Panc1 (cell line): ENCODE measurements around the gene LIMK2. TPM values are rescaled to one million over a fixed set of nuclear protein-coding genes. Genes with fewer than 3 reads are reported as not detected.

Source experiments
- ATAC-seq: fragments of 200-7000 bp; cut with Tn5 transposase; 2 replicates; pipeline ENCODE4 v1.9.1; 2020; ENCODE audit warnings: mild to moderate bottlenecking, moderate library complexity
- BruUV-seq: library from RNA; stranded (reverse); fragments of 400-500 nt; replicated peaks from 2 replicates; lab custom pipeline; 2021; lab: Mats Ljungman, UMichigan
- CTCF ChIA-PET: fragments of 300-600 bp; sonication (Branson Sonifier 250); formaldehyde crosslinking; loops from one replicate; lab custom pipeline; 2022; ENCODE audit warnings: antibody characterized with exemption; lab: Charles Lee
- POLR2A ChIA-PET: fragments of 300-600 bp; sonication (Branson Sonifier 250); formaldehyde crosslinking; loops from one replicate; lab custom pipeline; 2022; ENCODE audit warnings: antibody characterized with exemption; lab: Charles Lee
- DNase-seq: peaks from one replicate; pipeline ENCODE4 v3.0.0-alpha.2; 2010; ENCODE audit warnings: low read depth, low spot score
- H3K27ac ChIP-seq: 2 replicates; pipeline ENCODE4 v1.5.1; 2011; ENCODE audit warnings: mild to moderate bottlenecking, low read length, inconsistent platforms
- H3K27me3 ChIP-seq: fragments of 200-500 bp; sonication (Bioruptor generic); 2 replicates; pipeline ENCODE4 v1.6.0; 2014; ENCODE audit warnings: low read length, inconsistent platforms; ENCODE audit not compliant: control insufficient read depth, insufficient read depth
- H3K36me3 ChIP-seq: fragments of 200-500 bp; sonication (Bioruptor generic); 2 replicates; pipeline ENCODE4 v1.5.1; 2014; ENCODE audit warnings: inconsistent platforms, mild to moderate bottlenecking, low read length, moderate library complexity; ENCODE audit not compliant: control insufficient read depth, insufficient read depth
- H3K4me1 ChIP-seq: 2 replicates; pipeline ENCODE4 v1.5.1; 2011; ENCODE audit warnings: inconsistent platforms, mild to moderate bottlenecking, low read length, moderate library complexity; ENCODE audit not compliant: control insufficient read depth, insufficient read depth
- H3K4me3 ChIP-seq, 2 experiments: 2 replicates each; pipeline ENCODE4 v1.5.1; 2011 to 2012; ENCODE audit warnings: low read depth in 2 of 2, low read length in 2 of 2, mild to moderate bottlenecking in 2 of 2, inconsistent platforms in 1 of 2, moderate library complexity in 1 of 2
- H3K9me3 ChIP-seq: fragments of 200-500 bp; sonication (Bioruptor generic); 2 replicates; pipeline ENCODE4 v1.5.1; 2014; ENCODE audit warnings: low read depth, mild to moderate bottlenecking, inconsistent platforms, low read length, moderate library complexity; ENCODE audit not compliant: control insufficient read depth, insufficient read depth
- CTCF ChIP-seq: fragments of 450-650 bp; IDR thresholded peaks from 2 replicates; pipeline ENCODE4 v1.5.1; 2017; ENCODE audit warnings: mild to moderate bottlenecking
- POLR2AphosphoS5 ChIP-seq: IDR thresholded peaks from 2 replicates; pipeline ENCODE4 v1.6.1; 2012; ENCODE audit warnings: mild to moderate bottlenecking, low read depth, low read length, moderate library complexity
- SIN3A ChIP-seq: IDR thresholded peaks from 2 replicates; pipeline ENCODE4 v1.6.1; 2012; ENCODE audit warnings: low read depth, mild to moderate bottlenecking, low read length, moderate library complexity, borderline replicate concordance; ENCODE audit not compliant: insufficient read depth
- TCF7L2 ChIP-seq: IDR thresholded peaks from 2 replicates; pipeline ENCODE4 v1.6.1; 2011; ENCODE audit warnings: mild to moderate bottlenecking, low read depth, low read length, inconsistent platforms
- in situ Hi-C: cut with HindIII; loops from 2 replicates; pipeline ENCODE4 v1.10.0; 2016; ENCODE audit warnings: low sequenced_read_pairs, low pct_unique_long_range_greater_than_20kb
- intact Hi-C: fragments of 100-400 bp; cut with micrococcal nuclease; formaldehyde crosslinking; loops from one replicate; pipeline ENCODE4 v1.10.0; 2022; ENCODE audit not compliant: unreplicated experiment
- total RNA-seq: library from RNA; stranded (reverse); gene quantifications from one replicate; pipeline ENCODE4 v1.2.1, GENCODE V29; 2021; ENCODE audit not compliant: unreplicated experiment
- TF ChIP-seq, protein P1 (sequence below), 2 experiments: IDR thresholded peaks; 2 replicates each; pipeline ENCODE4 v1.6.1; 2011 to 2012; ENCODE audit warnings: low read depth in 2 of 2, control low read depth in 1 of 2, low read length in 1 of 2, mild to moderate bottlenecking in 1 of 2, moderate library complexity in 1 of 2; ENCODE audit not compliant: insufficient read depth in 1 of 2

LIMK2 gene
- total RNA-seq, 1 experiment from 2014 or later = 12.6 TPM

DNA sequence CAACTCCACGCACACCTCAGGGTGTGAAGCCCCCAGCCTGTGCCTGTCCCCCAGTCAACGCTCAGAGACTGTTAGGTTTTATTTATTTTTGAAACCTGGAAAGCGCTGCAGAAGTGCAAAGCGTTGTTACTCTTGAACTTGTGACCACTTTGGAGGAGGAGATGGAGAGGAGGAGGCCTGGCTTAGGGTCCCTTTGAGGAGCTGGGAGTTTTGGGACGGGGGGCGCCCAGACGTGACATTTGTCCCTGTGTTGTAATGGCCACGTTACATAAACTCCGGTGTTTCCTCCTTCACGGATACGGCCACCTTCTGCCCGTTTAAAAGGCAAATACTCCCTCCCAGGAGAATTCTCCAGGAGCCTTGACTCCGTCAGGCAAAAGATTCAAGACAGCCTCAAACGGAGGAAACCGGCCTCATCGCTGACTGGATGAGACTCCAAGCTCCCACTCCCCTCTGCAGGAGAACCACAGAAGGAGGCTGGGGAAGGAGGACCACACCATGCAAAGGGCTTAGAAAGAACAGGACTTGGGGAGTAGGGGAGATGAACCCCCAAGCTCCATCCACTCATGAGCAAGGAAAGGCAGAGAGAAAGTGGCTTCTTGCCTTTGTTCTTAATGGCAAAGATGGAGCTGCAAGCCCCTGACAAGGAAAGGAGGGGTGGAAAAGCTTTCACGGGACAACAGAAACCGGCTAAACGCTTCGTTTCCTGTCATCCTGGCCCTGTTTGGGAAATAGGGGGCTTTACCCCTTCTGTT is 79.6 kb downstream of the LIMK2 start:
- Histone ChIP-seq H3K36me3 (no peaks in the 10 kb centered on the region), H3K9me3 (no peaks in the 10 kb centered on the region), H3K4me3 (peak overlapping the region; percentile 54 to 78), H3K4me1 (no peaks in the 10 kb centered on the region; the same call in 1 of the 2 replicates), H3K27ac (peak overlapping the region; percentile 54; the same call in 1 of the 2 replicates), H3K27me3 (no peaks in the 10 kb centered on the region)
- TF ChIP-seq CTCF (no peak), POLR2AphosphoS5 (no peak), SIN3A (no peak), TCF7L2 (no peak)
- TF ChIP-seq, protein P1, sequence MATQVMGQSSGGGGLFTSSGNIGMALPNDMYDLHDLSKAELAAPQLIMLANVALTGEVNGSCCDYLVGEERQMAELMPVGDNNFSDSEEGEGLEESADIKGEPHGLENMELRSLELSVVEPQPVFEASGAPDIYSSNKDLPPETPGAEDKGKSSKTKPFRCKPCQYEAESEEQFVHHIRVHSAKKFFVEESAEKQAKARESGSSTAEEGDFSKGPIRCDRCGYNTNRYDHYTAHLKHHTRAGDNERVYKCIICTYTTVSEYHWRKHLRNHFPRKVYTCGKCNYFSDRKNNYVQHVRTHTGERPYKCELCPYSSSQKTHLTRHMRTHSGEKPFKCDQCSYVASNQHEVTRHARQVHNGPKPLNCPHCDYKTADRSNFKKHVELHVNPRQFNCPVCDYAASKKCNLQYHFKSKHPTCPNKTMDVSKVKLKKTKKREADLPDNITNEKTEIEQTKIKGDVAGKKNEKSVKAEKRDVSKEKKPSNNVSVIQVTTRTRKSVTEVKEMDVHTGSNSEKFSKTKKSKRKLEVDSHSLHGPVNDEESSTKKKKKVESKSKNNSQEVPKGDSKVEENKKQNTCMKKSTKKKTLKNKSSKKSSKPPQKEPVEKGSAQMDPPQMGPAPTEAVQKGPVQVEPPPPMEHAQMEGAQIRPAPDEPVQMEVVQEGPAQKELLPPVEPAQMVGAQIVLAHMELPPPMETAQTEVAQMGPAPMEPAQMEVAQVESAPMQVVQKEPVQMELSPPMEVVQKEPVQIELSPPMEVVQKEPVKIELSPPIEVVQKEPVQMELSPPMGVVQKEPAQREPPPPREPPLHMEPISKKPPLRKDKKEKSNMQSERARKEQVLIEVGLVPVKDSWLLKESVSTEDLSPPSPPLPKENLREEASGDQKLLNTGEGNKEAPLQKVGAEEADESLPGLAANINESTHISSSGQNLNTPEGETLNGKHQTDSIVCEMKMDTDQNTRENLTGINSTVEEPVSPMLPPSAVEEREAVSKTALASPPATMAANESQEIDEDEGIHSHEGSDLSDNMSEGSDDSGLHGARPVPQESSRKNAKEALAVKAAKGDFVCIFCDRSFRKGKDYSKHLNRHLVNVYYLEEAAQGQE (IDR thresholded peaks at IDR 0.05; ENCODE audit: insufficient read depth in 1 of 2, low read depth in 2 of 2, low read length in 1 of 2) = no peak
- POLR2A ChIA-PET = no interaction called here
- intact Hi-C loops (no loop called here), in situ Hi-C loops (no loop called here)
- CTCF ChIA-PET = interaction anchor here (0.5 to 1.3 kb wide), 4 partner anchors 18 to 79 kb away, joined by 3 to 7 read pairs (median 4); partner anchors contain the start of gene LIMK2
- DNase-seq (no peak), ATAC-seq (peak; percentile 22; the same call in 1 of the 2 replicates)
- TSS peak; percentile 83 for BruUV-seq

- peak within 1 kb of the TSS; percentile 54; the same call in 1 of the 2 replicates for H3K27ac ChIP-seq
- CTCF ChIA-PET = interaction anchor here (0.5 to 1.3 kb wide), 6 partner anchors 18 to 83 kb away, joined by 3 to 7 read pairs (median 4); partner anchors contain the start of gene LIMK2
- DNase-seq (no peak), ATAC-seq (peak; percentile 83)
- intact Hi-C loops (no loop called here), in situ Hi-C loops (no loop called here)
- H3K4me3 ChIP-seq = peak within 1 kb of the TSS; percentile 54 to 78
- no TSS peak for BruUV-seq
- no peaks in the 10 kb centered on the region; the same call in 1 of the 2 replicates for H3K4me1 ChIP-seq
- H3K9me3 ChIP-seq = no peaks in the 10 kb centered on the region
- H3K27me3 ChIP-seq = no peaks in the 10 kb centered on the region
- POLR2A ChIA-PET = interaction anchor here (0.5 kb wide), 1 partner anchor 185 kb away, joined by 4 read pairs; the partner anchor contains the start of gene SELENOM
- H3K36me3 ChIP-seq = no peaks in the 10 kb centered on the region
- peak; percentile 69 for TF ChIP-seq CTCF
- no peak for TF ChIP-seq TCF7L2
Measured at GRCh38 chr22:31292236-31292989, 80.3 kb downstream of the LIMK2 start, which contains the start of gene PIK3IP1. PIK3IP1 (minus strand) TSS chr22:31292488; CDS start chr22:31292344, 144 bp downstream.
